GM21723 (cell line): ENCODE measurements around the gene BCOR.
A peak's percentile ranks its signal among the peaks of the same experiment; 100 is the strongest.

Experiments
- ATAC-seq: cut with Tn5 transposase; IDR thresholded peaks from one replicate; pipeline ENCODE4 v1.9.1; 2021; ENCODE audit warnings: mild to moderate bottlenecking, moderate library complexity; ENCODE audit not compliant: unreplicated experiment

BCOR gene

GRCh38 chrX:40035726-40036125 lies 62.0 kb downstream of the BCOR start:
- ATAC-seq = no peak

GRCh38 chrX:40031911-40032310 lies 65.8 kb downstream of the BCOR start:
- no peak for ATAC-seq

GRCh38 chrX:40030205-40030604 lies 67.6 kb downstream of the BCOR start:
- no peak for ATAC-seq

- no peak for ATAC-seq
Measured at GRCh38 chrX:40022421-40022820, 75.3 kb downstream of the BCOR start.

GRCh38 chrX:40021647-40022046 lies 76.1 kb downstream of the BCOR start:
- no peak for ATAC-seq

GRCh38 chrX:40019541-40019940 lies 78.2 kb downstream of the BCOR start:
- no peak for ATAC-seq

GRCh38 chrX:40018041-40018440 lies 79.7 kb downstream of the BCOR start:
- ATAC-seq = no peak

- no peak for ATAC-seq
Measured at GRCh38 chrX:40016749-40017148, 81.0 kb downstream of the BCOR start.

- ATAC-seq = no peak
Measured at GRCh38 chrX:40015693-40016092, 82.1 kb downstream of the BCOR start.

- ATAC-seq = peak; percentile 52
Measured at GRCh38 chrX:40013266-40014195, 84.2 kb downstream of the BCOR start.

- peak; percentile 39 for ATAC-seq
Measured at GRCh38 chrX:40012868-40013265, 84.9 kb downstream of the BCOR start.

- ATAC-seq = peak; percentile 12
Measured at GRCh38 chrX:40012039-40012867, 85.5 kb downstream of the BCOR start.

- no peak for ATAC-seq
Measured at GRCh38 chrX:40011322-40012038, 86.3 kb downstream of the BCOR start.

- no peak for ATAC-seq
Measured at GRCh38 chrX:40010550-40011321, 87.0 kb downstream of the BCOR start.

GRCh38 chrX:40009890-40010289 lies 87.9 kb downstream of the BCOR start:
- ATAC-seq = no peak

GRCh38 chrX:40009462-40009851 lies 88.3 kb downstream of the BCOR start:
- no peak for ATAC-seq

GRCh38 chrX:40008791-40009461 lies 88.8 kb downstream of the BCOR start:
- no peak for ATAC-seq

GRCh38 chrX:40007756-40008705 lies 89.7 kb downstream of the BCOR start:
- ATAC-seq = no peak
